ENCODE measurements around the gene SYT1. TPM values are rescaled to one million over a fixed set of nuclear protein-coding genes. Genes with fewer than 3 reads are reported as not detected.
A peak's percentile ranks its signal among the peaks of the same experiment; 100 is the strongest.

SYT1 gene
- total and polyA plus RNA-seq, 2 experiments from 2014 or later = 48.7 to 51.7 TPM

- Histone ChIP-seq H3K27me3 (ENCODE audit: insufficient read depth) (no peaks in the 10 kb centered on the region), H2AFZ (no peak overlapping the region), H3K4me3 (no peak overlapping the region), H3K79me2 (replicated peaks; ENCODE audit: insufficient read depth) (peaks cover 59% of the 10 kb centered on the region), H3K9me2 (ENCODE audit: insufficient read depth) (no peaks in the 10 kb centered on the region), H3K4me2 (peak overlapping the region; percentile 55), H3F3A (replicated peaks; ENCODE audit: low read depth) (no peaks in the 10 kb centered on the region), H4K20me1 (replicated peaks; ENCODE audit: insufficient read depth) (no peaks in the 10 kb centered on the region; the same call in none of the 2 replicates), H3K27ac (ENCODE audit: low read depth) (peak overlapping the region; percentile 76; the same call in 1 of the 2 replicates), H3K4me1 (ENCODE audit: insufficient read depth) (peaks cover 48% of the 10 kb centered on the region), H3K36me3 (ENCODE audit: insufficient read depth) (no peaks in the 10 kb centered on the region)
- Mint-ChIP-seq H3K4me3 (no peak overlapping the region), H3K27ac (peak overlapping the region; percentile 93), H3K4me1 (peaks cover 50% of the 10 kb centered on the region), H3K27me3 (ENCODE audit: insufficient read depth, low read depth, poor library complexity) (no peaks in the 10 kb centered on the region), H3K9me3 (no peaks in the 10 kb centered on the region), H3K36me3 (ENCODE audit: low read depth) (peaks cover 5% of the 10 kb centered on the region; the same call in 2 of the 3 replicates)
- ATAC-seq (no peak), DNase-seq (ENCODE audit: low spot score) (no peak)
- TF ChIP-seq JUNB (IDR thresholded peaks at IDR 0.05; ENCODE audit: unreplicated experiment) (no peak), CREB1 (CRISPR knock-in tag; IDR thresholded peaks at IDR 0.05; ENCODE audit: low read depth) (no peak), ETS1 (IDR thresholded peaks at IDR 0.05) (no peak), NANOG (IDR thresholded peaks at IDR 0.05; ENCODE audit: borderline replicate concordance) (no peak), ZNF331 (CRISPR knock-in tag; IDR thresholded peaks at IDR 0.05; ENCODE audit: low read depth) (no peak), EZH2 (IDR thresholded peaks at IDR 0.05; ENCODE audit: low read depth, unreplicated experiment) (no peak), POLR2AphosphoS5 (IDR thresholded peaks at IDR 0.05; ENCODE audit: low read depth) (no peak), EZH2phosphoT487 (IDR thresholded peaks at IDR 0.05; ENCODE audit: unreplicated experiment) (no peak), ZNF462 (CRISPR knock-in tag; IDR thresholded peaks at IDR 0.05) (no peak), ZNF114 (CRISPR knock-in tag; IDR thresholded peaks at IDR 0.05) (no peak), CTCF (conservative IDR thresholded peaks at IDR 0.05; ENCODE audit: low read depth in 2 of 2) (no peak), REST (IDR thresholded peaks at IDR 0.05; ENCODE audit: unreplicated experiment) (no peak)
Measured at GRCh38 chr12:78878866-78879265, 14.3 kb downstream of the SYT1 start.
